ENCODE data around the gene TSPEAR.

GRCh38 chr21:44700101-44701022, 11.0 kb downstream of the TSPEAR start:
- TF ChIP-seq, protein P1, sequence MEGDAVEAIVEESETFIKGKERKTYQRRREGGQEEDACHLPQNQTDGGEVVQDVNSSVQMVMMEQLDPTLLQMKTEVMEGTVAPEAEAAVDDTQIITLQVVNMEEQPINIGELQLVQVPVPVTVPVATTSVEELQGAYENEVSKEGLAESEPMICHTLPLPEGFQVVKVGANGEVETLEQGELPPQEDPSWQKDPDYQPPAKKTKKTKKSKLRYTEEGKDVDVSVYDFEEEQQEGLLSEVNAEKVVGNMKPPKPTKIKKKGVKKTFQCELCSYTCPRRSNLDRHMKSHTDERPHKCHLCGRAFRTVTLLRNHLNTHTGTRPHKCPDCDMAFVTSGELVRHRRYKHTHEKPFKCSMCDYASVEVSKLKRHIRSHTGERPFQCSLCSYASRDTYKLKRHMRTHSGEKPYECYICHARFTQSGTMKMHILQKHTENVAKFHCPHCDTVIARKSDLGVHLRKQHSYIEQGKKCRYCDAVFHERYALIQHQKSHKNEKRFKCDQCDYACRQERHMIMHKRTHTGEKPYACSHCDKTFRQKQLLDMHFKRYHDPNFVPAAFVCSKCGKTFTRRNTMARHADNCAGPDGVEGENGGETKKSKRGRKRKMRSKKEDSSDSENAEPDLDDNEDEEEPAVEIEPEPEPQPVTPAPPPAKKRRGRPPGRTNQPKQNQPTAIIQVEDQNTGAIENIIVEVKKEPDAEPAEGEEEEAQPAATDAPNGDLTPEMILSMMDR (IDR thresholded peaks at IDR 0.05) = no peak
- TF ChIP-seq POLR2A (IDR thresholded peaks at IDR 0.05) = no peak
